GM12878 (cell line): Measurements from ENCODE around the gene PGF. TPM values are rescaled to one million over a fixed set of nuclear protein-coding genes. Genes with fewer than 3 reads are reported as not detected.

Experiments used
- ATAC-seq: fragments of 200-7000 bp; cut with Tn5 transposase; 3 replicates; pipeline ENCODE4 v1.9.1; 2020; ENCODE audit warnings: mild to moderate bottlenecking, moderate library complexity
- BruUV-seq: library from RNA; stranded (reverse); fragments of 400-500 nt; replicated peaks from 2 replicates; lab custom pipeline; 2021; lab: Mats Ljungman, UMichigan
- CTCF ChIA-PET: fragments of 300-600 bp; sonication (Branson Sonifier 250); formaldehyde crosslinking; extraction: SDS; loops from one replicate; lab custom pipeline; 2021; ENCODE audit warnings: inconsistent platforms; lab: Yijun Ruan, JAX
- POLR2A ChIA-PET: fragments of 350-600 bp; formaldehyde crosslinking; extraction: SDS; loops from one replicate; lab custom pipeline; 2021; ENCODE audit warnings: inconsistent platforms; lab: Charles Lee
- RAD21 ChIA-PET: fragments of 300-600 bp; sonication (Branson Sonifier 250); formaldehyde crosslinking; loops from one replicate; lab custom pipeline; 2023; ENCODE audit warnings: antibody characterized with exemption; ENCODE audit not compliant: unreplicated experiment; lab: Charles Lee
- SMC1A ChIA-PET: fragments of 300-600 bp; sonication (Branson Sonifier 250); formaldehyde crosslinking; loops from one replicate; lab custom pipeline; 2023; ENCODE audit not compliant: unreplicated experiment, uncharacterized antibody; lab: Charles Lee
- DNase-seq: peaks from one replicate; pipeline ENCODE4 v3.0.0-alpha.2; 2011; ENCODE audit warnings: low read depth, low spot score
- FAIRE-seq: peaks from 3 replicates; lab custom pipeline; 2011; peaks lifted over from hg19 to GRCh38; lab: Jason Lieb, UNC
- H2AFZ ChIP-seq: 2 replicates; pipeline ENCODE4 v1.6.0; 2011; ENCODE audit warnings: low read depth, low read length, control low read depth; ENCODE audit not compliant: control insufficient read depth
- H3K27ac ChIP-seq: 2 replicates; pipeline ENCODE4 v1.5.1; 2011; ENCODE audit warnings: control low read depth; ENCODE audit not compliant: control insufficient read depth, insufficient read depth
- H3K27me3 ChIP-seq, 2 experiments: replicated peaks in 1 of 2; 2 replicates each; pipeline versions ENCODE4 v1.6.0 to v1.6.1; 2011; ENCODE audit warnings: low read length in 1 of 2; ENCODE audit not compliant: control insufficient read depth in 2 of 2, insufficient read depth in 2 of 2
- H3K36me3 ChIP-seq, 2 experiments: 2 replicates each; pipeline ENCODE4 v1.5.1; 2011; ENCODE audit warnings: low read length in 1 of 2; ENCODE audit not compliant: control insufficient read depth in 2 of 2, insufficient read depth in 2 of 2
- H3K4me1 ChIP-seq: 2 replicates; pipeline ENCODE4 v1.6.1; 2011; ENCODE audit warnings: mild to moderate bottlenecking, low read length, moderate library complexity, mixed read lengths; ENCODE audit not compliant: control insufficient read depth, insufficient read depth
- H3K4me2 ChIP-seq: 2 replicates; pipeline ENCODE4 v1.6.0; 2011; ENCODE audit warnings: control low read depth; ENCODE audit not compliant: control insufficient read depth, insufficient read depth
- H3K4me3 ChIP-seq: fragments of 200-600 bp; sonication (generic); 2 replicates; pipeline ENCODE4 v1.5.1; 2016
- H3K79me2 ChIP-seq: 2 replicates; pipeline ENCODE4 v1.6.0; 2011; ENCODE audit warnings: low read length; ENCODE audit not compliant: control insufficient read depth, insufficient read depth
- H3K9ac ChIP-seq: 2 replicates; pipeline ENCODE4 v1.8.0; 2011; ENCODE audit warnings: low read length, control low read depth, mixed read lengths; ENCODE audit not compliant: control insufficient read depth, insufficient read depth
- H3K9me3 ChIP-seq: replicated peaks from 3 replicates; pipeline ENCODE4 v1.5.1; 2011; ENCODE audit warnings: mild to moderate bottlenecking, low read length; ENCODE audit not compliant: control insufficient read depth, insufficient read depth
- H4K20me1 ChIP-seq: 2 replicates; pipeline ENCODE4 v1.6.0; 2011; ENCODE audit not compliant: control insufficient read depth, insufficient read depth
- ASH2L ChIP-seq: fragments of 300-600, 200-600 bp; sonication (generic); IDR thresholded peaks from 2 replicates; pipeline ENCODE4 v1.6.1; 2017; ENCODE audit warnings: low read depth, mild to moderate bottlenecking, borderline replicate concordance
- ATF2 ChIP-seq: IDR thresholded peaks from 2 replicates; pipeline ENCODE4 v1.6.1; 2012; ENCODE audit warnings: low read length, inconsistent platforms
- ATF3 ChIP-seq: IDR thresholded peaks from 2 replicates; pipeline ENCODE4 v1.6.1; 2011; ENCODE audit warnings: low read depth, mild to moderate bottlenecking, low read length, moderate library complexity, borderline replicate concordance; ENCODE audit errors: extremely low read depth
- BHLHE40 ChIP-seq, 2 experiments: fragments of 450-650 bp in 1 of 2; IDR thresholded peaks; 2 replicates each; pipeline ENCODE4 v1.6.1; 2011 to 2017; ENCODE audit warnings: low read depth in 2 of 2, borderline replicate concordance in 1 of 2, improper control_type of control experiment in 1 of 2, low read length in 1 of 2, mild to moderate bottlenecking in 1 of 2
- CBFB ChIP-seq: IDR thresholded peaks from 2 replicates; pipeline ENCODE4 v1.6.1; 2016; ENCODE audit warnings: antibody characterized with exemption, low read depth
- CEBPZ ChIP-seq: fragments of 150-350 bp; IDR thresholded peaks from 2 replicates; pipeline ENCODE4 v1.6.1; 2016; ENCODE audit warnings: low read depth, low read length
- FOXK2 ChIP-seq: fragments of 450-650 bp; IDR thresholded peaks from 2 replicates; pipeline ENCODE4 v1.6.1; 2017; ENCODE audit warnings: mild to moderate bottlenecking, moderate library complexity
- HDGF ChIP-seq: fragments of 450-650 bp; IDR thresholded peaks from 2 replicates; pipeline ENCODE4 v1.6.1; 2016; ENCODE audit warnings: antibody characterized with exemption
- JUNB ChIP-seq: IDR thresholded peaks from 2 replicates; pipeline ENCODE4 v1.6.1; 2016; ENCODE audit warnings: antibody characterized with exemption, mild to moderate bottlenecking
- KDM1A ChIP-seq: fragments of 200-600 bp; sonication (generic); IDR thresholded peaks from 2 replicates; pipeline ENCODE4 v1.6.1; 2016; ENCODE audit warnings: borderline replicate concordance
- MEF2A ChIP-seq: IDR thresholded peaks from 2 replicates; pipeline ENCODE4 v1.6.1; 2011; ENCODE audit warnings: low read depth, mild to moderate bottlenecking, low read length, moderate library complexity; ENCODE audit not compliant: insufficient read depth
- MYB ChIP-seq: fragments of 150-350 bp; IDR thresholded peaks from 2 replicates; pipeline ENCODE4 v1.6.1; 2014; ENCODE audit warnings: mild to moderate bottlenecking, low read depth, low read length, borderline replicate concordance
- SKIL ChIP-seq: fragments of 450-650 bp; IDR thresholded peaks from 2 replicates; pipeline ENCODE4 v1.6.1; 2017; ENCODE audit warnings: mild to moderate bottlenecking, low read depth, inconsistent platforms; ENCODE audit not compliant: poor library complexity, severe bottlenecking
- SMAD5 ChIP-seq: IDR thresholded peaks from 2 replicates; pipeline ENCODE4 v1.6.1; 2016; ENCODE audit warnings: antibody characterized with exemption, low read depth
- TAF1 ChIP-seq: IDR thresholded peaks from 2 replicates; pipeline ENCODE4 v1.6.1; 2011; ENCODE audit warnings: mild to moderate bottlenecking, low read depth, low read length, borderline replicate concordance
- TCF12 ChIP-seq: IDR thresholded peaks from 2 replicates; pipeline ENCODE4 v1.6.1; 2011; ENCODE audit warnings: low read depth, mild to moderate bottlenecking, low read length
- WGBS: methylation state at CpG from one replicate; pipeline ENCODE4 v1.1.6; 2016; ENCODE audit warnings: low lambda C conversion rate; ENCODE audit not compliant: insufficient replicate concordance, insufficient coverage; ENCODE audit errors: missing lambda C conversion rate; 5-methylcytosine and 5-hydroxymethylcytosine counted together
- in situ Hi-C: fragments of 300-500 bp; cut with MboI; formaldehyde crosslinking; loops from 9 replicates; pipeline ENCODE4 v1.14.3; 2018; ENCODE audit warnings: mixed read lengths
- intact Hi-C: fragments of 100-400 bp; cut with micrococcal nuclease; formaldehyde crosslinking; loops from one replicate; pipeline ENCODE4 v1.14.2; 2022; ENCODE audit not compliant: unreplicated experiment
- polyA plus RNA-seq, 11 experiments: library from polyadenylated mRNA; depleted of rRNA in 4 of 11; unstranded in 6 of 11; stranded (reverse) in 5 of 11; fragments of >200 nt; fragmentation: Nextera tagmentation in 4 of 11; fragmentation: Illumina TruSeq in 1 of 11; extraction: Ambion mirVana in 4 of 11; extraction: Trizol in 1 of 11; gene quantifications; 1 replicate in 1 of 11; 2 replicates in 10 of 11; pipeline versions ENCODE4 v1.2.1 to v1.2.3, GENCODE V29; 2011 to 2016; ENCODE audit warnings: inconsistent platforms in 2 of 11, missing spikeins in 2 of 11, low read depth in 1 of 11
- total RNA-seq, 4 experiments: library from RNA; depleted of rRNA in 3 of 4; stranded (reverse); fragments of >200 nt in 3 of 4; fragmentation: Illumina TruSeq in 1 of 4; extraction: Trizol in 1 of 4; gene quantifications; 2 replicates each; pipeline versions ENCODE4 v1.2.1 to v1.2.3, GENCODE V29; 2013 to 2021

The PGF gene
- total and polyA plus RNA-seq, 10 of the 15 experiments (the other 5 are each of a cell fraction or from before 2014, with no cell fraction given), result 0.11 to 5.5 (median 0.63) TPM

- Histone ChIP-seq H2AFZ (no peak overlapping the region), H4K20me1 (no peaks in the 10 kb centered on the region), H3K4me3 (no peak overlapping the region), H3K4me1 (peaks cover 5% of the 10 kb centered on the region; the same call in 1 of the 2 replicates), H3K79me2 (no peaks in the 10 kb centered on the region), H3K9me3 (no peaks in the 10 kb centered on the region), H3K9ac (no peak overlapping the region), H3K36me3 (no peaks in the 10 kb centered on the region), H3K27ac (no peak overlapping the region), H3K27me3 (no peaks in the 10 kb centered on the region; a peak in 1 of 4 replicates), H3K4me2 (no peak overlapping the region)
- BruUV-seq, result no TSS peak
- intact Hi-C loops (no loop called here), in situ Hi-C loops (no loop called here)
- DNase-seq, result no peak
- ATAC-seq, result peak; percentile 38
- ChIA-PET POLR2A (interaction anchor here (0.5 kb wide), 1 partner anchor 101 kb away, joined by 3 read pairs; no protein-coding TSS in a partner anchor), SMC1A (no interaction called here), RAD21 (no interaction called here), CTCF (interaction anchor here (1.4 to 1.7 kb wide), 2 partner anchors 10 to 11 kb away, joined by 3 to 5 read pairs; no protein-coding TSS in a partner anchor)
- no peak for FAIRE-seq
- 56% methylated on average over 22 of the region's 23 CpGs for WGBS
- TF ChIP-seq MEF2A, result no peak
- no peak for TF ChIP-seq FOXK2
- no peak for TF ChIP-seq ATF2
- no peak for TF ChIP-seq MYB
- TF ChIP-seq TAF1, result no peak
- TF ChIP-seq CEBPZ, result no peak
- no peak for TF ChIP-seq SMAD5
- TF ChIP-seq SKIL, result no peak
- TF ChIP-seq ATF3, result no peak
- no peak for TF ChIP-seq JUNB
- no peak for TF ChIP-seq KDM1A
- TF ChIP-seq HDGF, result no peak
- no peak for TF ChIP-seq ASH2L
- no peak for TF ChIP-seq TCF12
- no peak for TF ChIP-seq BHLHE40 (IDR thresholded peaks at IDR 0.05; ENCODE audit: borderline replicate concordance in 1 of 2, low read depth in 2 of 2, low read length in 1 of 2)
- TF ChIP-seq CBFB, result no peak
Measured at GRCh38 chr14:74979442-74980397, 24.3 kb upstream of the PGF start.
